Stimulated activated naive CD8-positive, alpha-beta T cell treated with anti-CD3 and anti-CD28 coated beads, Interleukin-15, amount 100 ng/mL, for 72 hours (primary cell): ENCODE measurements around the gene TSPAN14.
"Not testable (repeated sequence)": the region's sequence is repeated elsewhere in the genome, so short reads cannot be mapped to it uniquely, and the experiment has no call there.

Source experiments
- ATAC-seq: fragments of 150-1000 bp; cut with Tn5 transposase; 2 replicates; pipeline ENCODE4 v1.10.0; 2021; ENCODE audit warnings: mild to moderate bottlenecking, moderate library complexity
- DNase-seq, 2 donors: peaks; one replicate each; pipeline ENCODE4 v3.0.0; 2021 to 2022
- H3K27ac Mint-ChIP-seq, 2 donors: one replicate each; pipeline ENCODE4 v1.8.0; 2022; ENCODE audit warnings: mild to moderate bottlenecking in 2 of 2, mixed read lengths in 2 of 2, moderate library complexity in 2 of 2
- H3K27me3 Mint-ChIP-seq: one replicate; pipeline ENCODE4 v1.8.0; 2022; ENCODE audit warnings: mixed read lengths
- H3K4me1 Mint-ChIP-seq: one replicate; pipeline ENCODE4 v1.8.0; 2022; ENCODE audit warnings: mild to moderate bottlenecking, mixed read lengths
- H3K4me3 Mint-ChIP-seq, 2 donors: one replicate each; pipeline ENCODE4 v1.8.0; 2022; ENCODE audit warnings: mild to moderate bottlenecking in 2 of 2, mixed read lengths in 2 of 2, moderate library complexity in 1 of 2
- H3K9me3 Mint-ChIP-seq, 2 donors: one replicate each; pipeline ENCODE4 v1.8.0; 2022; ENCODE audit warnings: mixed read lengths in 2 of 2

TSPAN14 gene

DNA sequence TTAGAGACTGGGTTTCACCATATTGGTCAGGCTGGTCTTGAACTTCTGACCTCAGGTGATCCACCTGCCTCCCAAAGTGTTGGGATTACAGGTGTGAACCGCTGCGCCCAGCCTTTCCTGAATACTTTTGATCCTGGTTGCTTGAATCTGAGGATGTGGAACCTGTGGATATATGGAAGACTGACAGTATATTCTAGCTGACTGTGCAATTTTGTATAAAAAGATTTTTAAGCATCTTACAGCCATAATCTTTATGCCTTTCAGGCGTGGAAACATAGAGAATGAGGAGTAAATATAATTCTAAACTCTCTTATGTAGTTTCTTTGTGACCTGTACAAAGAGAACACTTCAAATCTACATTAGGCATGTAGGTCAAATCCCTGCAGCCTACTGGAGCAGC lies 16.2 kb downstream of the TSPAN14 start:
- H3K27ac Mint-ChIP-seq = peak overlapping the region in 1 of 2 donors; percentile 98
- H3K9me3 Mint-ChIP-seq = no peaks in the 10 kb centered on the region
- no peak for DNase-seq
- H3K4me1 Mint-ChIP-seq = peaks cover 100% of the 10 kb centered on the region
- no peak for ATAC-seq
- H3K4me3 Mint-ChIP-seq = peak overlapping the region in 1 of 2 donors; percentile 37
- no peaks in the 10 kb centered on the region for H3K27me3 Mint-ChIP-seq

DNA sequence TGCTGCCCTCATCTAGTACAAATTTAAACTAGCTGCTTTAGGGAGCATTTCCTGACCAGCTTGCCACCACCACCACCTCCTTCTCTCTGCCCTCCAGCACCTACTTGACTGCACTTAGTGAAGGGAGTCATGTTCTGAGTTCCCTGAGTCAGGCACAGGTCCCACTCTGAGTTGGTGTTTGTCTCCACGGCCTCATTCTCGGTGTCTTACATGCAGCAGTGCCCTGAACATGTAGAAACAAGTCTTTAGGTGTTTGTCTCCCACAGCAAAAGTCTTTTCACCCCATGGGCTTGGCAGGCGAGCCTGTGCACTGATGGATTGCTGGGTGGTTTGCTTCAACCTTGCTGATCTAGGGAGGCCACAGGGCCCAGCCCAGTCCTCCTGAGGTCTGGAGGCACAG lies 16.9 kb downstream of the TSPAN14 start:
- DNase-seq = no peak
- peak; percentile 24 for ATAC-seq

DNA sequence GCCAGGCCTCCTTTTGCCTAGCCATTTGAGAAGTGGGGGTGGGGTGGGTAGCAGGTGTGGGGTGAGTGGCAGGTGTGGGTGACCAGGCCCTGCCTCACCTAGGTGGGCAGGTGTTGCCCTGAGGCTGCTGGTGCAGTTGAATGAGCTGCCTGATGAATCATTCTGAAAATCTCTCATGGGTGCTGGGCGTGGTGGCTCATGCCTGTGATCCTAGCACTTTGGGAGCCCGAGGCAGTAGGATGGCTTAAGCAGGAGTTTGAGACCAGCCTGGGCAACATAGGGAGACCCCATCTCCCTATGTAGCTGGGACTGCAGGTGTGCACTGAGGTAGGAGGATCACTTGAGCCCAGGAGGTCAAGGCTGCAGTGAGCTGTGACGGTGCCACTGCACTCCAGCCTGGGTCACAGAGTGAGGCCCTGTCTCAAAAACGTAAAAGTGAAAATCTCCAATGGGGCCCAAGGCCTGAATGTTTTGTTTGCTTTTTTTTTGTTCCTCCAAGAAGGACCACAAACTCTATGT lies 17.7 kb downstream of the TSPAN14 start:
- ATAC-seq = peak; percentile 70
- H3K27ac Mint-ChIP-seq = peak overlapping the region; percentile 95 to 98
- H3K9me3 Mint-ChIP-seq = no peaks in the 10 kb centered on the region
- H3K4me3 Mint-ChIP-seq = peak overlapping the region; percentile 80 to 81
- no peaks in the 10 kb centered on the region for H3K27me3 Mint-ChIP-seq
- H3K4me1 Mint-ChIP-seq = peaks cover 93% of the 10 kb centered on the region
- peak; percentile 69 to 74 for DNase-seq

More for the DNA sequence above, 16.9 kb downstream of the TSPAN14 start:
- peak overlapping the region; percentile 80 to 81 for H3K4me3 Mint-ChIP-seq
- H3K27ac Mint-ChIP-seq = peak overlapping the region; percentile 95 to 98
- no peaks in the 10 kb centered on the region for H3K27me3 Mint-ChIP-seq
- H3K4me1 Mint-ChIP-seq = peaks cover 99% of the 10 kb centered on the region
- no peaks in the 10 kb centered on the region for H3K9me3 Mint-ChIP-seq

DNA sequence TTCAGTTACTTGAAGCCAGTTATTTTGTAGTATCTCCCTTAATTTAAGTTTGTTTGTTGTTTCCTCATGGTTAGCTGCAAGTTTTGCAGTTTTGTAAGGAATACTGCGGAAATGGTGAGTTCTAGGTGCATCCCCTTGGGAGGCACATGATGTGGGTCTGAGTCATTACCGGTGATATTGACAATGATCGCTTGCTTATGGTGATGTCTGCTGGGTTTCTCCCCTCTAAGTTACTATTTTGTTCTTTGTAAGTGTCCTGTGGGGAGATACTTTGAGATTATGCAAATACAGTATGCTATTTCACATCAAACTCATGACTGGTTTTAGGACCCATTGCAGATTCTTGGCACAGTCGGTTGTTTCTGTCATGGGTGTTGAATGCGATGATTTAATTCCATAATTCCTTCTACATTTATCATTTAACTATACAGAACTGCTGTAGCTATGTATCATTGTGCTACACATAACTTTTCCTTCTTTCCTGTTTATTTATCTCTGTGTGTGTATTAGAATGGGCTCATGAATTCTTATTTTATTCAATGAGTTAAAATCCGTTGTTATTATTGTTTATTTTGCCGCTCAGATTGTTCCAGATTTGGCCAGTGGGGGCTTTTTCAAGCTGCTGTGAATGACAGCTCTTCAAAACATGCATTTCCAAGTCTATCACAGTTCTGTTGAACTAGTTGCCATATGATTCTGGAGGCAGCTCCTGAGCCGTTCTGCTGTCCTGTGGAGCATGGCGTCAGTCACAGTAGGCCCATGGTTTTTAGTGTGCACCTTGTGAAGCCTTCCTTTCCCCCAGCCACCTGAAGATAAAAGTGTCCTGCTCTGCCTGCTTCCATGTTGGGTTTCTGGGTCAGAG lies 18.4 kb downstream of the TSPAN14 start:
- DNase-seq = peak; percentile 58 to 68
- no peaks in the 10 kb centered on the region for H3K9me3 Mint-ChIP-seq
- H3K27me3 Mint-ChIP-seq = no peaks in the 10 kb centered on the region
- peak overlapping the region; percentile 80 to 81 for H3K4me3 Mint-ChIP-seq
- peak overlapping the region; percentile 95 to 98 for H3K27ac Mint-ChIP-seq
- H3K4me1 Mint-ChIP-seq = peaks cover 93% of the 10 kb centered on the region
- peak; percentile 89 for ATAC-seq

DNA sequence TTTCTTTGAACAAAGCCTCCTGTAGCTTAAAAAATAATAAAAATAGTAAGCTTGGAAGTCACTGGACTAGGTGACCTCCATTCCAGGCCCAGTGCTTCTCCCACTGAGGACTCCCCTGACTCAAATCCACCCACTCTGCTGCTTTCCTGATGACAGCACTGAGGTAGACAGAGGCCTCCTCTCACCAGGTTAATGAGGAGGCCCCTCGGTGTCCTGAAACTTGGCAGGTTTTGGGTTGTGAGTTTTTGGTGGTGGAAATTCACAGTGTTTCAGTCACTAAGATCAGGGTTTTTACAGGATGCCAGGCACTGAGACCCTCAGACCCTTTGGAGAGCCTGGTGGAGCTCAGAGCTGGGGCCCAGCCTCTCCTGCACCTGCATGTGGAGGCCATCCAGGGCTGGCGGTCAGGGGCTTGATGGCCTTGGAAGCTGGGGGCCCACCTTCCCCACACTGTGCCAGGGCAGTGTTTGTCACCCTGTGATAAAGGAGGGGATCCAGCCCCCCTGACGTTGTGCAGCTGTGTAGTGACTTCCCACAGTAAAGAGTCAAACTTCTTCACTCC lies 19.1 kb downstream of the TSPAN14 start:
- H3K27me3 Mint-ChIP-seq = no peaks in the 10 kb centered on the region

DNA sequence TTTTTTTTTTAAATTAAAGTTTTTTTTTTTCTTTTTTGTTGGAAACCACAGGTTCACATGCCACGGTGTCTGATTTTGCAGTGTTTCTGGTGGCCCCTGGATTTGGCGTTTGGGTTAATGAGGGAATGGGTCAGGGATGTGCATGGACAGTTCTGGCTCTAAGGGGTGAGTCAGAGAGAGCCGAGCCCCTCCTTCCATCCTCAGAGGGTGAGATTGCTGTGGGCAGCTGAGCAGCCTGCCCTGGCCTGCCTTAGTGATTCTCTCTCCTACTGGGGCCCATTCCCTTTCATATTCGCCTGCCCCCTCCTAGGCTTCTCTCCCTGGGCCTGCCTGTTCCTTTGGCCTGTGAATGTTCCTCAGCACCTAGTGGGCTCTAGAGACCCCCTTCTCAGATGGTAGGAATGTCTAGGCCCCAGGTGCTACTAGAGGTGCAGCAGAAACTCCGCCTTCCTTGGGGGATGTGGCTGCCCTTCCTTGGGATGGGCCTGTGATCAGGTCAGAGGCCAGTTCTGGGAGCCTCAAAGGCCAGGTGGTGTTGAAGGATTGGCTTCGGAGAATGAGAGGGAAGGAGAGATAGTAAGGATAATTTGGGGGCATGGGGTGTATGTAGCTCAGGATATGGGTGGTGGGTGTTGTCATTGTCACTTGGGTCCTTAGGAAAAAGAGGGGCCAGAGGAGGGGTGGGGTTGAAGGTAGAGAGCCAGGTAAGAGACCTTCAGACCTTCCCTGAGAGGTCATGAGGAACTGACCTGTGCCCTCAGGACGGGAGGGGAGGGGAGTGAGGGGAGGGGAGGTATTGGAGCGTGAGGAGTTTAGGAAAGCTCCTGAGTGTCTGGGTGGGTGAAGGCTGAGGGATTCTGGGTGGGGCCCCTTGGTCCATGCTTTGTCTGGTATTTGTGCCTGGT lies 19.8 kb downstream of the TSPAN14 start:
- Mint-ChIP-seq H3K27ac (peak overlapping the region; percentile 95 to 98), H3K4me3 (peak overlapping the region; percentile 80 to 81)
- ATAC-seq = no peak

More for the DNA sequence above, 19.1 kb downstream of the TSPAN14 start:
- peaks cover 5% of the 10 kb centered on the region in 2 donors for H3K9me3 Mint-ChIP-seq
- peaks cover 93% of the 10 kb centered on the region for H3K4me1 Mint-ChIP-seq
- peak overlapping the region; percentile 80 to 81 for H3K4me3 Mint-ChIP-seq
- ATAC-seq (no peak), DNase-seq (no peak)
- H3K27ac Mint-ChIP-seq = peak overlapping the region; percentile 95 to 98

DNA sequence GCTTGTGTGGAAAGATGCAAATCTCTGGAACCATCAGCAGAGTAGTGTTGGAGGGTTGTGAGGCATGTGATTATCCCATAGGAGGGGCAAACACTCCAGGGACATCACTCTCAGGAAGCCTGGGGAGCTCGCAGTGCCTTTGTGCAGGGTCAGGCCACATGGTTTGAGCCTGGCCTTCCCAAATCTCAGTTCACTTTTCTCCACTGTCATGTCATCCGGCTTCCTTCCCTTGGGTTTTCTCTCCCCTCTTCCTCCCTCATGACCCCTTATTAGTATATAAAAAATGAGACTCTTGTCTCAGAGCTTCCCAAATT lies 20.4 kb downstream of the TSPAN14 start:
- peak overlapping the region; percentile 80 to 81 for H3K4me3 Mint-ChIP-seq
- peak overlapping the region; percentile 95 to 98 for H3K27ac Mint-ChIP-seq
- ATAC-seq = no peak

More for the DNA sequence above, 19.8 kb downstream of the TSPAN14 start:
- no peaks in the 10 kb centered on the region for H3K27me3 Mint-ChIP-seq
- H3K4me1 Mint-ChIP-seq = peaks cover 89% of the 10 kb centered on the region
- H3K9me3 Mint-ChIP-seq = peaks cover 8% of the 10 kb centered on the region in 2 donors
- DNase-seq = no peak

DNA sequence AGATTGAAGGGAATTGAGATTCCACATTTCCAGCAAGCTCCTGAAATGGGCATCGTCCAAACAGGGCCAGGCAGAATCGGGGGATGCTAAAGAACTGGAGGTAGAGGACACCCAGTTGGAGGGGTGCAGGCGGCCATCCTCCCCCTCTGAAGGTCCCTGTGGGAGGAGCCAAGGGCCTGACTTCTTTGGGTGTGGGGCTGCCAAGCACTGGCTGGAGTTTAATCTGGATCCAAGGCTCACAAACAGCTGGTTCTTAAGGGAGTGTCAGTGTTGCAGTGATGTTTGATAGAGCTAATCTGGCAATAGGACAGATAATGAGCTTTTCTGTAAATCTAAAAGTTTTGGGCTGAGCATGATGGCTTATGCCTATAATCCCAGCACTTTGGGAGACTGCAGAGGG lies 20.8 kb downstream of the TSPAN14 start:
- peak overlapping the region; percentile 80 to 81 for H3K4me3 Mint-ChIP-seq
- peaks cover 8% of the 10 kb centered on the region in 2 donors for H3K9me3 Mint-ChIP-seq
- peaks cover 79% of the 10 kb centered on the region for H3K4me1 Mint-ChIP-seq
- ATAC-seq (no peak), DNase-seq (no peak)
- H3K27me3 Mint-ChIP-seq = no peaks in the 10 kb centered on the region
- H3K27ac Mint-ChIP-seq = peak overlapping the region; percentile 95 to 98

More for the DNA sequence above, 20.4 kb downstream of the TSPAN14 start:
- Mint-ChIP-seq H3K9me3 (peaks cover 8% of the 10 kb centered on the region in 2 donors), H3K27me3 (no peaks in the 10 kb centered on the region), H3K4me1 (peaks cover 83% of the 10 kb centered on the region)
- DNase-seq = no peak

DNA sequence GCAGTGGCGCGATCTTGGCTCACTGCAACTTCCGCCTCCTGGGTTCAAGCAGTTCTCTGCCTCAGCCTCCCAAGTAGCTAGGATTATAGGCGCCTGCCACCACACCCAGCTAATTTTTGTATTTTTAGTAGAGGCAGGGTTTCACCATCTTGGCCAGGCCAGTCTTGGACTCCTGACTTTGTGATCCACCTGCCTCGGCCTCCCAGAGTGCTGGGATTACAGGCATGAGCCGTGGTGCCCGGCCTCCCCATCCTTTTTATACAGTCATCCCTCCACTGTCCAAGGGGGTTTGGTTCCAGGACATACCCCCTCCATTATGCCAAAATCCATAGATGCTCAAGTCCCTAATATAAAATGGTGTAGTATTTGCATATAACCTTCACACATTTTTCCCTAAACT lies 21.5 kb downstream of the TSPAN14 start:
- DNase-seq, H3K4me3 Mint-ChIP-seq, H3K27me3 Mint-ChIP-seq, H3K9me3 Mint-ChIP-seq, H3K27ac Mint-ChIP-seq, ATAC-seq: not testable (repeated sequence)
- H3K4me1 Mint-ChIP-seq = peaks cover 79% of the 10 kb centered on the region

DNA sequence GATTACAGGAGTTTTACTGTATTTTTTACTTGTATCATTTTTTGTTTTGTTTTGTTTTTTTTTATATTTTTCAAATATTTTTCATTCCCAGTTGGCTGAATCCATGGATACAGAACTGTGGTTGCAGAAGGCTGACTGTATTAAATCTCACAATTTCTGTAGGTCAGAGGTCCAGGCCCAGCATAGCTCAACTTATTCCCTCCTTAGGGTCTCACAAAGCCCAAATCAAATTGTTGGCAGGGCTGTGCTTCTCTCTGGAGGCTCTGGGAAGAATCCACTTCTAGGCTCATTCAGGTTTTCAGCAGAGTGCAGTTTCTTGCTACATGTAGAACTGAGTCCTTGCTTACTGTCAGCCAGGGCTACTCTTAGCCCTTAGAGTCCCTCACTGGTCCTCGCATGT lies 22.6 kb downstream of the TSPAN14 start:
- ATAC-seq (no peak), DNase-seq (no peak)
- H3K4me1 Mint-ChIP-seq = peaks cover 78% of the 10 kb centered on the region
- H3K27ac Mint-ChIP-seq = no peak overlapping the region
- no peaks in the 10 kb centered on the region for H3K27me3 Mint-ChIP-seq
- H3K9me3 Mint-ChIP-seq = peaks cover 8% of the 10 kb centered on the region in 2 donors
- peak overlapping the region in 1 of 2 donors; percentile 32 for H3K4me3 Mint-ChIP-seq

DNA sequence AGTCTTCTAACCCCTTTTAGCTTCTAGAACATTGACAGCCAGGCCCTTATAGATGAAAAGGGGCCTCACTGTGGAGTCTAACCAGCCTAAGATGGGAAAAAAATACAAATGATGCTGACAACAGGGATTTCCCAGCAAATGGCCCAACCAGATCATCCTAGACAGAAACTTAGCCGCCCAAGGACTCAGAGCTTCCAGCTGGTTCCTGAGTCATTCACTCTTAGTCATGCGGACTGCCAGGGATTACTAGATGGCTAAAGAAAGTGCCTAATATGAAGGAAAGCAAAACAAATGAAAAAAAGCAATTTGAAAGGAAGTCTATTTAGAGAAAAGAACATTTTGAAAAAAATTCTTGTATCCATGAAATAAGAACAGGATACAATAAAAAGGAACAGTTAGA lies 23.7 kb downstream of the TSPAN14 start:
- Mint-ChIP-seq H3K9me3 (peaks cover 8% of the 10 kb centered on the region in 2 donors), H3K27ac (peak overlapping the region in 1 of 2 donors; percentile 47), H3K4me1 (peaks cover 78% of the 10 kb centered on the region), H3K4me3 (peak overlapping the region in 1 of 2 donors; percentile 49), H3K27me3 (no peaks in the 10 kb centered on the region)
- DNase-seq (no peak), ATAC-seq (no peak)

DNA sequence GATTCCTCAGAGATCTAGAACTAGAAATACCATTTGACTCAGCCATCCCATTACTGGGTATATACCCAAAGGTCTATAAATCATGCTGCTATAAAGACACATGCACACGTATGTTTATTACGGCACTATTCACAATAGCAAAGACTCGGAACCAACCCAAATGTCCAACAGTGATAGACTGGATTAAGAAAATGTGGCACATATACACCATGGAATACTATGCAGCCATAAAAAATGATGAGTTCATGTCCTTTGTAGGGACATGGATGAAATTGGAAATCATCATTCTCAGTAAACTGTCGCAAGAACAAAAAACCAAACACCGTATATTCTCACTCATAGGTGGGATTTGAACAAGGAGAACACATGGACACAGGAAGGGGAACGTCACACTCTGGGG lies 26.3 kb downstream of the TSPAN14 start:
- peaks cover 79% of the 10 kb centered on the region for H3K4me1 Mint-ChIP-seq
- H3K9me3 Mint-ChIP-seq, ATAC-seq, H3K27ac Mint-ChIP-seq, DNase-seq, H3K27me3 Mint-ChIP-seq, H3K4me3 Mint-ChIP-seq: not testable (repeated sequence)

DNA sequence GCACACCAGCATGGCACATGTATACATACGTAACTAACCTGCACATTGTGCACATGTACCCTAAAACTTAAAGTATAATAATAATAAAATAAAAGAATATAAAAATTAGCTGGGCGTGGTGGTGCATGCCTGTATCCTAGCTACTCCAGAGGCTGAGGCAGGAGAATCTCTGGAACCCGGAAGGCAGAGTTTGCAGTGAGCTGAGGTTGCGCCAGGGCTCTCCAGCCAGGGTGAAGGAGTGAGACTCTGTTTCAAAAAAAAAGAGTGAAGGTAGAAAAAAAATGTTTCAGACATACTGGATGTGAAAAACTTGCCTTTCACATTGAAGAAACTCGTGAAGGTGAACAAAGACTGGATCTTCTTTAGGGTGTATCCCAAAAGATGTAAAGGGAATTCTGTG lies 26.7 kb downstream of the TSPAN14 start:
- no peak for DNase-seq
- Mint-ChIP-seq H3K4me3 (no peak overlapping the region), H3K4me1 (peaks cover 79% of the 10 kb centered on the region), H3K27ac (no peak overlapping the region), H3K27me3 (no peaks in the 10 kb centered on the region), H3K9me3 (peaks cover 8% of the 10 kb centered on the region in 2 donors)
- ATAC-seq = no peak

DNA sequence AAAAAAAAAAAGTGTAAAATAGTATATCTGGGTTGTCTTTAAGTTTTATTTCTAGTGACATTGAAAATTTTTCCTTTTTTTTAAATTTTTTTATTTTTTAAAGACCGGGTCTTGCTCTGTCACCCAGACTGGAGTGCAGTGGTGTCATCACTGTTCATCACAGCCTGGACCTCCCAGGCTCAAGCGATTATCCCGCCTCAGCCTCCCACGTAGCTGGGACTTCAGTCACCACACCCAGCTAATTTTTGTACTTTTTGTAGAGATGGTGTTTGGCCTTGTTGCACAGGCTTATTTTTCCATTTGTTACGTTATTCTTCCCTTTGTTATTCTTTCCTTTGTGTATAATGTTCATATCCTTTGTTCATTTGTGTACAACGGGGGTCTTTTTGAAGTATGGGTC lies 30.1 kb downstream of the TSPAN14 start:
- ATAC-seq (no peak), DNase-seq (no peak)
- Mint-ChIP-seq H3K27me3 (no peaks in the 10 kb centered on the region), H3K4me1 (peaks cover 91% of the 10 kb centered on the region), H3K27ac (peak overlapping the region; percentile 86 to 89), H3K4me3 (peak overlapping the region; percentile 75 to 76), H3K9me3 (no peaks in the 10 kb centered on the region)

DNA sequence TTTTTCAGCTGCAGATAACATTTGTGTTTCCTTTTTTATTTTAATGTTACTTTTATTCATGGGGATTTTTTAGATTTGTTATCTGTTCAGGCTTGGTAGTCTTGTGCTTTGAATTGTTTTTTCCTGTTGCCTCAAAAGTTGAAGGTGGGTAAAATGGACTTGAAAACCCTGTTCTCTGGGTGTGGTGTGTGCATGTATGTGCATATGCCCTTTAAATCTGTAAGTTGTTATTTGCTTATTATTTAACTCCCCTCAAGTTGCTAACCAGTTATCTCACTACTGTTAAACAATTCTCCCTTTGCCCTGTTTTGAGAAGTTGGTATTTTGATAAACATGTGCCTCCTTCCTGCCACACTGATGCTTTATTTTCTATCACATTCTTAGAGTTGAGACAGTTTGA lies 30.6 kb downstream of the TSPAN14 start:
- H3K9me3 Mint-ChIP-seq = no peaks in the 10 kb centered on the region
- ATAC-seq (no peak), DNase-seq (no peak)
- peak overlapping the region; percentile 86 to 89 for H3K27ac Mint-ChIP-seq
- peaks cover 96% of the 10 kb centered on the region for H3K4me1 Mint-ChIP-seq
- no peaks in the 10 kb centered on the region for H3K27me3 Mint-ChIP-seq
- peak overlapping the region; percentile 75 to 76 for H3K4me3 Mint-ChIP-seq
